22Rv1 (cell line): ENCODE results near the gene CHKA.

Experiments used
- CTCF ChIP-seq: fragments of 450-650 bp; IDR thresholded peaks from 2 replicates; pipeline ENCODE4 v1.5.1; 2017; ENCODE audit warnings: mild to moderate bottlenecking
- ZFX ChIP-seq: fragments of 450-650 bp; IDR thresholded peaks from 2 replicates; pipeline ENCODE4 v1.6.1; 2017; ENCODE audit warnings: antibody characterized with exemption, borderline replicate concordance

- TF ChIP-seq CTCF: no peak
- TF ChIP-seq ZFX: no peak
Measured at GRCh38 chr11:68002938-68003845, 118.0 kb downstream of the CHKA start.
